ENCODE results near the gene PROX1.

DNA sequence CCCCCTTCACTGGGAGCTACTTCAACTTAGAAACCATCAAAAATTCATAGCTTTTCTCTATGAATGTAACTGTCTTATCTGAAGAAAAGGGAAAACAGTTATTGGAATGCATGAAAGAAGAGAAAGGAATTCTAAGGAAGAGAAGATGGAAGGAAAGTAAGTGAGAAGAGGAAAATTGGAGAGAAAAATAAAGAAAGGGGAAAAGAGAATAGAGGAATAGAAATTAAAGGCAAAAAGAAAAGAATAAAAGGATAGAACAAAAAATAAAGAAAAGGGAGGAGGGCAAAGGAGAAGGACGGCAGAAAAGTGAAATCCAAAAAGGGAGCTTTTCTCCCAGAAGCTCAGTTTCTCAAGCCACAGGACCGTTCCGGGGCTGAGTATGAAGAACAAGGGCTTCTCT, 9.9 kb upstream of the PROX1 start:
- TF ChIP-seq, protein P1, sequence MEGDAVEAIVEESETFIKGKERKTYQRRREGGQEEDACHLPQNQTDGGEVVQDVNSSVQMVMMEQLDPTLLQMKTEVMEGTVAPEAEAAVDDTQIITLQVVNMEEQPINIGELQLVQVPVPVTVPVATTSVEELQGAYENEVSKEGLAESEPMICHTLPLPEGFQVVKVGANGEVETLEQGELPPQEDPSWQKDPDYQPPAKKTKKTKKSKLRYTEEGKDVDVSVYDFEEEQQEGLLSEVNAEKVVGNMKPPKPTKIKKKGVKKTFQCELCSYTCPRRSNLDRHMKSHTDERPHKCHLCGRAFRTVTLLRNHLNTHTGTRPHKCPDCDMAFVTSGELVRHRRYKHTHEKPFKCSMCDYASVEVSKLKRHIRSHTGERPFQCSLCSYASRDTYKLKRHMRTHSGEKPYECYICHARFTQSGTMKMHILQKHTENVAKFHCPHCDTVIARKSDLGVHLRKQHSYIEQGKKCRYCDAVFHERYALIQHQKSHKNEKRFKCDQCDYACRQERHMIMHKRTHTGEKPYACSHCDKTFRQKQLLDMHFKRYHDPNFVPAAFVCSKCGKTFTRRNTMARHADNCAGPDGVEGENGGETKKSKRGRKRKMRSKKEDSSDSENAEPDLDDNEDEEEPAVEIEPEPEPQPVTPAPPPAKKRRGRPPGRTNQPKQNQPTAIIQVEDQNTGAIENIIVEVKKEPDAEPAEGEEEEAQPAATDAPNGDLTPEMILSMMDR (IDR thresholded peaks at IDR 0.05; ENCODE audit: low read depth, low read length, poor library complexity, severe bottlenecking) = no peak
- no peak for TF ChIP-seq EZH2phosphoT487 (IDR thresholded peaks at IDR 0.05; ENCODE audit: borderline replicate concordance, low read length)

Measured in DOHH2 (cell line).